OCI-LY1 (cell line): ENCODE results near the gene ARMC9.
"Not testable (repeated sequence)": the region's sequence is repeated elsewhere in the genome, so short reads cannot be mapped to it uniquely, and the experiment has no call there.

Experiments used
- H2AFZ ChIP-seq: fragments of 200-600 bp; sonication (generic), shearing (Covaris generic); 2 replicates; pipeline ENCODE4 v1.6.0; 2014; ENCODE audit warnings: antibody characterized with exemption, mild to moderate bottlenecking, low read length
- H3F3A ChIP-seq: fragments of 200-600 bp; sonication (generic), shearing (Covaris generic); 2 replicates; pipeline ENCODE4 v1.6.0; 2014; ENCODE audit warnings: mild to moderate bottlenecking, antibody characterized with exemption, low read length, moderate library complexity; ENCODE audit not compliant: insufficient read depth
- H3K27ac ChIP-seq: fragments of 200-600 bp; sonication (generic); 2 replicates; pipeline ENCODE4 v1.5.1; 2014; ENCODE audit warnings: low read length, mixed run types, mild to moderate bottlenecking, low read depth; ENCODE audit not compliant: poor library complexity, severe bottlenecking
- H3K27me3 ChIP-seq: fragments of 200-600 bp; sonication (generic); 2 replicates; pipeline ENCODE4 v1.6.0; 2014; ENCODE audit warnings: antibody characterized with exemption, mild to moderate bottlenecking, low read length, moderate library complexity; ENCODE audit not compliant: insufficient read depth
- H3K36me3 ChIP-seq: fragments of 200-600 bp; sonication (generic); 2 replicates; pipeline ENCODE4 v1.6.1; 2014; ENCODE audit warnings: mild to moderate bottlenecking, antibody characterized with exemption, low read length, moderate library complexity, mixed read lengths; ENCODE audit not compliant: insufficient read depth
- H3K4me1 ChIP-seq: fragments of 200-600 bp; sonication (generic); 2 replicates; pipeline ENCODE4 v1.5.1; 2014; ENCODE audit warnings: mild to moderate bottlenecking, low read length, moderate library complexity; ENCODE audit not compliant: insufficient read depth, severe bottlenecking
- H3K4me2 ChIP-seq: fragments of 200-600 bp; sonication (generic), shearing (Covaris generic); 2 replicates; pipeline ENCODE4 v1.6.1; 2014; ENCODE audit warnings: low read length
- H3K4me3 ChIP-seq: fragments of 200-600 bp; sonication (generic); 2 replicates; pipeline ENCODE4 v1.5.1; 2014; ENCODE audit warnings: low read length, low read depth, mild to moderate bottlenecking, mixed read lengths; ENCODE audit not compliant: poor library complexity, severe bottlenecking
- H3K79me2 ChIP-seq: fragments of 200-600 bp; shearing (Covaris generic); 2 replicates; pipeline ENCODE4 v1.6.1; 2016; ENCODE audit warnings: mixed run types, low read length, mixed read lengths; ENCODE audit not compliant: insufficient read depth
- H3K9ac ChIP-seq: fragments of 200-600 bp; sonication (generic), shearing (Covaris generic); 2 replicates; pipeline ENCODE4 v1.6.1; 2014; ENCODE audit warnings: mild to moderate bottlenecking, low read length, mixed read lengths
- H3K9me2 ChIP-seq: fragments of 200-600 bp; sonication (generic), shearing (Covaris generic); 2 replicates; pipeline ENCODE4 v1.6.1; 2014; ENCODE audit warnings: low read depth, mild to moderate bottlenecking, low read length, mixed read lengths
- H3K9me3 ChIP-seq: fragments of 200-600 bp; shearing (Covaris generic); 2 replicates; pipeline ENCODE4 v1.6.1; 2014; ENCODE audit warnings: low read length, mixed read lengths
- H4K20me1 ChIP-seq: fragments of 200-600 bp; sonication (generic), shearing (Covaris generic); 2 replicates; pipeline ENCODE4 v1.6.0; 2016; ENCODE audit warnings: mild to moderate bottlenecking, low read length; ENCODE audit not compliant: insufficient read depth
- EZH2 ChIP-seq: fragments of 200-600 bp; sonication (generic), shearing (Covaris generic); IDR thresholded peaks from 2 replicates; pipeline ENCODE4 v1.8.0; 2017; ENCODE audit warnings: borderline replicate concordance, mixed run types, mild to moderate bottlenecking, antibody characterized with exemption, low read length, moderate library complexity, mixed read lengths
- TF ChIP-seq, protein P1 (sequence below): fragments of 200-600 bp; sonication (generic), shearing (Covaris generic); IDR thresholded peaks from 2 replicates; pipeline ENCODE4 v1.5.1; 2017; ENCODE audit warnings: mild to moderate bottlenecking, antibody characterized with exemption, low read length, moderate library complexity, mixed read lengths

ARMC9 gene

DNA sequence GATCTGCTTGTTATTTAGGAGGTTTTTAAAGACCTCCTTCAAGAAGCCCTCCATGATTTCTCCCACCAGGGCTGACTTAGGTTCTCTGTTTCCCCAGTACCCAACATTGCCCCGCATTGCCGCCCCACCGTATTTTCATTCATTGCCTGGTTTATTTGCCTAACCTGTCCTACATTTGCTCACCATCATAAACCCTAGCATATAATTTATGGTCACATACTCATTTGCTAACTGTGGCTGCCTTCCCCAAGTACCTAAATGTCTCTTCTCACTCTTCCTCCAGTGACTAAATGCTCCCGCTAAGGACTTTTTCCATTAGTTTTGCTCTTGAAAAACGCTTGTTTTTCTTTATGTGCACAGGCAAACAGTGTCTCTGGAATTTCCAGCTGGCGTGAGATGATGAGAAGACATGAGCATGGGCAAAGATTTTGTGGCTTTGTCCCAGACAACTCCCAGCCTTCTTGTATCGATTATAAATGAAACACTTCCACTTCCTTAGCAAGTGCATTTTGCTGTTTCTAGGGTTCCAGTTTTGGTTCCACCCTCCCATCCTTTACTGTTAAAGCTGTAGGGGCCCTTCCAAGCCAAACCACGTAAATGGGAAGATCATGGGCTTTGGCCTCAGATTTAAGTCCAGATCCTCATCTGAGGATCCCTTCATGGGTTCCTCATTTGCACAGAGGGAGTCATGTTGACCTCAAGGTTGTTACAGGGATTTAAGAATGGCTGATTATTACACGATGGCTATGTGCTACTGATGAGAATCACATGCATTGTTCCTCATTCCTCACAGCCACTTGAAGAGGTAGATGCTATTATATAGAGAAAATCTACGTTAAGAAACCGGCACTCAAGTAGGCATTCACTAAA lies 21.0 kb upstream of the ARMC9 start:
- H3F3A ChIP-seq: no peaks in the 10 kb centered on the region
- no peak overlapping the region for H2AFZ ChIP-seq
- H3K9ac ChIP-seq: no peak overlapping the region
- H3K36me3 ChIP-seq: peaks cover 22% of the 10 kb centered on the region; the same call in 1 of the 2 replicates
- H3K9me2 ChIP-seq: no peaks in the 10 kb centered on the region
- TF ChIP-seq, protein P1, sequence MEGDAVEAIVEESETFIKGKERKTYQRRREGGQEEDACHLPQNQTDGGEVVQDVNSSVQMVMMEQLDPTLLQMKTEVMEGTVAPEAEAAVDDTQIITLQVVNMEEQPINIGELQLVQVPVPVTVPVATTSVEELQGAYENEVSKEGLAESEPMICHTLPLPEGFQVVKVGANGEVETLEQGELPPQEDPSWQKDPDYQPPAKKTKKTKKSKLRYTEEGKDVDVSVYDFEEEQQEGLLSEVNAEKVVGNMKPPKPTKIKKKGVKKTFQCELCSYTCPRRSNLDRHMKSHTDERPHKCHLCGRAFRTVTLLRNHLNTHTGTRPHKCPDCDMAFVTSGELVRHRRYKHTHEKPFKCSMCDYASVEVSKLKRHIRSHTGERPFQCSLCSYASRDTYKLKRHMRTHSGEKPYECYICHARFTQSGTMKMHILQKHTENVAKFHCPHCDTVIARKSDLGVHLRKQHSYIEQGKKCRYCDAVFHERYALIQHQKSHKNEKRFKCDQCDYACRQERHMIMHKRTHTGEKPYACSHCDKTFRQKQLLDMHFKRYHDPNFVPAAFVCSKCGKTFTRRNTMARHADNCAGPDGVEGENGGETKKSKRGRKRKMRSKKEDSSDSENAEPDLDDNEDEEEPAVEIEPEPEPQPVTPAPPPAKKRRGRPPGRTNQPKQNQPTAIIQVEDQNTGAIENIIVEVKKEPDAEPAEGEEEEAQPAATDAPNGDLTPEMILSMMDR: no peak
- TF ChIP-seq EZH2: no peak
- H3K4me3 ChIP-seq: no peak overlapping the region
- H3K79me2 ChIP-seq: no peaks in the 10 kb centered on the region
- no peak overlapping the region for H3K4me2 ChIP-seq
- no peaks in the 10 kb centered on the region for H3K27me3 ChIP-seq
- H4K20me1 ChIP-seq: no peaks in the 10 kb centered on the region
- H3K4me1 ChIP-seq: peaks cover 27% of the 10 kb centered on the region
- no peaks in the 10 kb centered on the region for H3K9me3 ChIP-seq
- H3K27ac ChIP-seq: no peak overlapping the region

DNA sequence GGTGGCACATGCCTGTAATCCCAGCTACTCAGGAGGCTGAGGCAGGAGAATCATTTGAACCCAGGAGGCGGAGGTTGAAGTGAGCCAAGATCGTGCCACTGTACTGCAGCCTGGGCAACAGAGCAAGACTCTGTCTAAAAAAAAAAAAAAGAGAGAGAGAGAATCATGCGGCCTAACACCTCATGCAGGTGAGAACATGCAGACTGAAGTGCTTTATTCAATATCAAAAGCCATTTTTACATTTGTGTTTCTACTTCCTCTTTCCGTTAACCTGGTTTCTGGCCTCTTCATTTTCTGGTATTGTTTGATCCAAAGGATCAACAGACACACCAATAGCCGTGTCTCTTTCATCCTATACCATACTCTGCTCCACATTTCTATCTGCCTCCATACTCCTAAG lies 19.6 kb upstream of the ARMC9 start:
- H3K4me2 ChIP-seq, H3K9me3 ChIP-seq, H2AFZ ChIP-seq, H3K79me2 ChIP-seq, H3K4me3 ChIP-seq, H3K9me2 ChIP-seq, H3F3A ChIP-seq, H3K9ac ChIP-seq, H4K20me1 ChIP-seq, H3K27me3 ChIP-seq, H3K27ac ChIP-seq: not testable (repeated sequence)
- Histone ChIP-seq H3K36me3 (peaks cover 13% of the 10 kb centered on the region; the same call in 1 of the 2 replicates), H3K4me1 (peaks cover 29% of the 10 kb centered on the region)

DNA sequence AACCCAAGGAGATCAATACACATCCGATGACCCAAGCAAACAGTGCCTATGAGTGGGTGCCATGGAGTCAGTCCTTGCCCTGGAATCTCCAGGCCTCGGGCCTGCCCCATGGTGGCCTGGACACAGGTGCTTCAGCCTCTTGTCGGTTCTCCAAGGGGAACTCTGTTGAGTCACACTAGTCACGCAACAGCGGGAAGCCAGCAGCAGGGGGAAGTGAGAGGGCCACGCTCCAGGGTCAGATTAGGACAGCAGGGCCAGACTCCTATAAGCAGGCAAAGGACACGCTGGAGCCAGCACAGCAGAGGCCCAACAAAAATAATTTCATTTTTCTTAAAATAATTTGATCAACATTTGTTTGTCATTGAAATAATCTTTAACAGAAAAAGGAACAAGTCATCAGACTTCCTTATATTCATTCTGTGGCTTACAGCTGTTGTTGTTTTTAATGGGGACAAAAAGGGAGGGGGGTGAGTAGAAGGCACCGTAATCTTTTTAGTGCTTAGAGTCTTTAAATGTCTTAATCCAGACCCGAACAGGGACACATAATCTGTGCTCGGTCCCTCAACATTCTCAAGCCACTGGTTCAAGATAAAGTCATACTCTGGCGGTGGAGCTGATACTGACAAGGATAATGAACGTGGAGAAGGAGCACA lies 16.4 kb upstream of the ARMC9 start:
- no peak for TF ChIP-seq EZH2
- TF ChIP-seq, protein P1: no peak
- H3K27ac ChIP-seq: no peak overlapping the region
- no peaks in the 10 kb centered on the region for H3K36me3 ChIP-seq
- no peak overlapping the region for H3K9ac ChIP-seq
- no peaks in the 10 kb centered on the region for H3F3A ChIP-seq
- H2AFZ ChIP-seq: no peak overlapping the region
- no peaks in the 10 kb centered on the region for H3K27me3 ChIP-seq
- H3K4me3 ChIP-seq: no peak overlapping the region
- no peaks in the 10 kb centered on the region for H4K20me1 ChIP-seq
- no peaks in the 10 kb centered on the region for H3K9me3 ChIP-seq
- H3K4me2 ChIP-seq: peak overlapping the region; percentile 11; the same call in 1 of the 2 replicates
- peaks cover 29% of the 10 kb centered on the region for H3K4me1 ChIP-seq
- H3K9me2 ChIP-seq: no peaks in the 10 kb centered on the region
- no peaks in the 10 kb centered on the region for H3K79me2 ChIP-seq
